AG04450 (cell line): Measurements from ENCODE around the gene UCKL1. TPM values are rescaled to one million over a fixed set of nuclear protein-coding genes. Genes with fewer than 3 reads are reported as not detected.

Source experiments
- CTCF ChIA-PET: fragments of 300-600, 350-600 bp; formaldehyde crosslinking; extraction: SDS; loops from one replicate; lab custom pipeline; 2022; ENCODE audit warnings: antibody characterized with exemption, inconsistent platforms; lab: Charles Lee
- POLR2A ChIA-PET: fragments of 350-600 bp; formaldehyde crosslinking; extraction: SDS; loops from one replicate; lab custom pipeline; 2021; ENCODE audit warnings: antibody characterized with exemption, inconsistent platforms; lab: Yijun Ruan, JAX
- DNase-seq: peaks from one replicate; pipeline ENCODE4 v3.0.0-alpha.2; 2011; ENCODE audit warnings: low read depth, low spot score
- H3K27ac ChIP-seq: one replicate; pipeline ENCODE4 v1.5.1; 2012; ENCODE audit warnings: low read depth, low read length, control low read depth
- H3K27me3 ChIP-seq: one replicate; pipeline ENCODE4 v1.6.0; 2012; ENCODE audit warnings: low read length; ENCODE audit not compliant: control insufficient read depth, insufficient read depth
- H3K4me3 ChIP-seq: 2 replicates; pipeline ENCODE4 v1.5.1; 2011; ENCODE audit warnings: mild to moderate bottlenecking, low read depth, low read length, control low read depth
- H3K9me3 ChIP-seq: 2 replicates; pipeline ENCODE4 v1.5.1; 2012; ENCODE audit warnings: low read length; ENCODE audit not compliant: control insufficient read depth, insufficient read depth
- CTCF ChIP-seq: IDR thresholded peaks from 2 replicates; pipeline ENCODE4 v1.5.1; 2011; ENCODE audit warnings: low read depth, low read length, control low read depth, inconsistent platforms
- polyA plus RNA-seq: library from polyadenylated mRNA; depleted of rRNA; stranded (reverse); fragments of >200 nt; gene quantifications from 2 replicates; pipeline ENCODE4 v1.2.3, GENCODE V29; 2011

The UCKL1 gene
- polyA plus RNA-seq, 1 experiment: 18.0 TPM

GRCh38 chr20:63939061-63939935 lies 16.9 kb downstream of the UCKL1 start:
- H3K27ac ChIP-seq: no peak overlapping the region
- H3K27me3 ChIP-seq: no peaks in the 10 kb centered on the region
- ChIA-PET POLR2A (no interaction called here), CTCF (interaction anchor here (1.0 kb wide), 1 partner anchor 34 kb away, joined by 3 read pairs; no protein-coding TSS in a partner anchor)
- H3K9me3 ChIP-seq: peaks cover 28% of the 10 kb centered on the region; the same call in 1 of the 2 replicates
- no peak for DNase-seq
- H3K4me3 ChIP-seq: no peak overlapping the region
- TF ChIP-seq CTCF: no peak

GRCh38 chr20:63937596-63937995 lies 18.6 kb downstream of the UCKL1 start:
- H3K27ac ChIP-seq: no peak overlapping the region
- ChIA-PET CTCF (no interaction called here), POLR2A (no interaction called here)
- no peak for DNase-seq
- no peaks in the 10 kb centered on the region for H3K27me3 ChIP-seq
- peaks cover 28% of the 10 kb centered on the region; the same call in 1 of the 2 replicates for H3K9me3 ChIP-seq
- H3K4me3 ChIP-seq: no peak overlapping the region
- TF ChIP-seq CTCF: no peak

GRCh38 chr20:63935447-63935846 lies 20.8 kb downstream of the UCKL1 start:
- DNase-seq: no peak
- H3K9me3 ChIP-seq: peaks cover 15% of the 10 kb centered on the region; the same call in 1 of the 2 replicates
- no peaks in the 10 kb centered on the region for H3K27me3 ChIP-seq
- no peak overlapping the region for H3K4me3 ChIP-seq
- no peak overlapping the region for H3K27ac ChIP-seq
- ChIA-PET POLR2A (no interaction called here), CTCF (no interaction called here)
- no peak for TF ChIP-seq CTCF

- Histone ChIP-seq H3K27me3 (no peaks in the 10 kb centered on the region), H3K4me3 (no peak overlapping the region), H3K9me3 (peaks cover 8% of the 10 kb centered on the region; the same call in 1 of the 2 replicates), H3K27ac (no peak overlapping the region)
- TF ChIP-seq CTCF: peak; percentile 41
- no peak for DNase-seq
- ChIA-PET CTCF (no interaction called here), POLR2A (no interaction called here)
Measured at GRCh38 chr20:63934271-63935068, 21.7 kb downstream of the UCKL1 start.

GRCh38 chr20:63933646-63934045 lies 22.6 kb downstream of the UCKL1 start:
- H3K9me3 ChIP-seq: peaks cover 4% of the 10 kb centered on the region; the same call in 1 of the 2 replicates
- no peak for TF ChIP-seq CTCF
- H3K27me3 ChIP-seq: no peaks in the 10 kb centered on the region
- no peak overlapping the region for H3K27ac ChIP-seq
- no peak for DNase-seq
- ChIA-PET CTCF (no interaction called here), POLR2A (no interaction called here)
- H3K4me3 ChIP-seq: no peak overlapping the region
